Osteocyte (in vitro differentiated cells): Measurements from ENCODE around the gene MYRIP. TPM values are rescaled to one million over a fixed set of nuclear protein-coding genes. Genes with fewer than 3 reads are reported as not detected.

ENCODE experiments used
- DNase-seq: peaks from one replicate; pipeline ENCODE4 v3.0.0; 2021; ENCODE audit warnings: mixed read lengths; ENCODE audit not compliant: unreplicated experiment; ENCODE audit errors: extremely low spot score
- H3K27ac Mint-ChIP-seq: one replicate; pipeline ENCODE4 v1.8.0; 2021; ENCODE audit warnings: mild to moderate bottlenecking, mixed read lengths; ENCODE audit not compliant: unreplicated experiment
- H3K27me3 Mint-ChIP-seq: one replicate; pipeline ENCODE4 v1.8.0; 2021; ENCODE audit warnings: mixed read lengths; ENCODE audit not compliant: unreplicated experiment
- H3K36me3 Mint-ChIP-seq: one replicate; pipeline ENCODE4 v1.8.0; 2021; ENCODE audit warnings: mixed read lengths; ENCODE audit not compliant: unreplicated experiment
- H3K4me1 Mint-ChIP-seq: one replicate; pipeline ENCODE4 v1.8.0; 2021; ENCODE audit warnings: mixed read lengths; ENCODE audit not compliant: unreplicated experiment
- H3K4me3 Mint-ChIP-seq: one replicate; pipeline ENCODE4 v1.8.0; 2021; ENCODE audit warnings: mild to moderate bottlenecking, moderate library complexity, mixed read lengths; ENCODE audit not compliant: unreplicated experiment
- H3K9me3 Mint-ChIP-seq: one replicate; pipeline ENCODE4 v1.8.0; 2021; ENCODE audit warnings: mixed read lengths; ENCODE audit not compliant: unreplicated experiment
- total RNA-seq: library from RNA; stranded (reverse); gene quantifications from 2 replicates; pipeline ENCODE4 v1.2.1, GENCODE V29; 2021
- TF ChIP-seq, protein P1 (sequence below): fragments of 200-600 bp; sonication (generic); IDR thresholded peaks from 2 replicates; pipeline ENCODE4 v1.5.0; 2021; ENCODE audit warnings: antibody characterized with exemption, mild to moderate bottlenecking, moderate library complexity

MYRIP gene
- total RNA-seq, 1 donor from 2014 or later, result 0.62 TPM

DNA sequence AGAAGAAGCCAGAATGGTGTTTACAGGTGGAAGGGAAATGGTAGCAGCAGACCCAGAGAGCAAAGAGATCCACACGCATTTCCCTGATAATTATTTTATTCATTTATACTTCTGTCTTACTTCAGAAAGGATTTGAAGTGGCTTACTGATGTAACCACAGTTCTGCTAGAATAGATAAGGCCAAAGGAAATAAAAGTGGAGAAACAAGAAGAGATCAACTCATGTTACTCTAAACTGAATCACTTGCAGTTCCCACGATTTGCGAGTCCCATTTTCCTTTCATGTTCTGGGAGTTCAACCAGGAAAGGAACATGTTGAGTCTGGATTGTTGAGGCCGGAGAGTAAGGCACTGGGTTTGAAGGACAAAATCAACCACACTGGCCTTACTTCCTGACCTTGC is 151.8 kb downstream of the MYRIP start:
- no peak overlapping the region for H3K27ac Mint-ChIP-seq
- H3K36me3 Mint-ChIP-seq, result no peaks in the 10 kb centered on the region
- no peaks in the 10 kb centered on the region for H3K4me1 Mint-ChIP-seq
- H3K27me3 Mint-ChIP-seq, result no peaks in the 10 kb centered on the region
- H3K4me3 Mint-ChIP-seq, result no peak overlapping the region
- DNase-seq, result no peak
- peaks cover 6% of the 10 kb centered on the region for H3K9me3 Mint-ChIP-seq
- TF ChIP-seq, protein P1, sequence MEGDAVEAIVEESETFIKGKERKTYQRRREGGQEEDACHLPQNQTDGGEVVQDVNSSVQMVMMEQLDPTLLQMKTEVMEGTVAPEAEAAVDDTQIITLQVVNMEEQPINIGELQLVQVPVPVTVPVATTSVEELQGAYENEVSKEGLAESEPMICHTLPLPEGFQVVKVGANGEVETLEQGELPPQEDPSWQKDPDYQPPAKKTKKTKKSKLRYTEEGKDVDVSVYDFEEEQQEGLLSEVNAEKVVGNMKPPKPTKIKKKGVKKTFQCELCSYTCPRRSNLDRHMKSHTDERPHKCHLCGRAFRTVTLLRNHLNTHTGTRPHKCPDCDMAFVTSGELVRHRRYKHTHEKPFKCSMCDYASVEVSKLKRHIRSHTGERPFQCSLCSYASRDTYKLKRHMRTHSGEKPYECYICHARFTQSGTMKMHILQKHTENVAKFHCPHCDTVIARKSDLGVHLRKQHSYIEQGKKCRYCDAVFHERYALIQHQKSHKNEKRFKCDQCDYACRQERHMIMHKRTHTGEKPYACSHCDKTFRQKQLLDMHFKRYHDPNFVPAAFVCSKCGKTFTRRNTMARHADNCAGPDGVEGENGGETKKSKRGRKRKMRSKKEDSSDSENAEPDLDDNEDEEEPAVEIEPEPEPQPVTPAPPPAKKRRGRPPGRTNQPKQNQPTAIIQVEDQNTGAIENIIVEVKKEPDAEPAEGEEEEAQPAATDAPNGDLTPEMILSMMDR, result no peak

DNA sequence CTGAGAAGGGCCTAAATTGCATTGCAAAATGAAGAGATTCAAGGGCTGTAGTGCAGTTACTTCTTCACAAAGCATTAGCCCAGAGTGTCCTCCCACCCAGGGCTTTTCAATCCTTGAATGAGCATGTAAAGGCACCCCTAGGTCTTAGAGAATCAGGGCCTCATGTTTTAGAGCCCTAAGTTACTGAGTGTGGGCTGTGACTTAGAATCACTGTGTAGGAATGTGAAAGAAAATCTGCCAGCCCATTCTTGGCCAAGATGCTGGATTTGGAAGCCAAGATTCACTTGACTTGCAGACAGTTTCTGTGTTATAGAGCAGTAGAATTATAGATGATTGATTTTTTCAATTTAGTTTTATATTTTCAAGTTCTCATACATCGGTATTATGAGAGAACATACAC is 153.2 kb downstream of the MYRIP start:
- Mint-ChIP-seq H3K27me3 (no peaks in the 10 kb centered on the region), H3K4me1 (no peaks in the 10 kb centered on the region), H3K4me3 (no peak overlapping the region), H3K9me3 (no peaks in the 10 kb centered on the region), H3K36me3 (no peaks in the 10 kb centered on the region), H3K27ac (no peak overlapping the region)
- DNase-seq, result no peak
- TF ChIP-seq, protein P1, result no peak

DNA sequence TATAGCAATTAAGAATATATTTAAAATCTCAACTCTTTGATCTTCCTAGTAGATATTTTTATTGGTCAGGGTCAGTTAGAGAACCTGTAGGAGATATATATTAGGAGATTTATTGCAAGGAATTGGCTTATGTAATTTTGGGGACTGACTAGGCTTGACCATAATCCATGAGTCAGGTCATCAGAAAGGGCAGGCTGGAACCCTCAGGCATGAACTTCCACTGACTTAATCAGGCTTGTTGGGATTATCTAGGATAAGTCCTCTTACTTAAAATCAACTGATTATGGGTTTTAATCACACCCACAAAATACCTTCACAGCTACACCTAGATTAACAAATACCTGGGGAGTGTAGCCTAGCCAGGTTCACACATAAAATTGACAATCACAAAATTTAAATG is 156.1 kb downstream of the MYRIP start:
- Mint-ChIP-seq H3K4me1 (no peaks in the 10 kb centered on the region), H3K4me3 (no peak overlapping the region), H3K36me3 (no peaks in the 10 kb centered on the region), H3K9me3 (no peaks in the 10 kb centered on the region), H3K27ac (no peak overlapping the region), H3K27me3 (no peaks in the 10 kb centered on the region)
- TF ChIP-seq, protein P1, result no peak
- no peak for DNase-seq

DNA sequence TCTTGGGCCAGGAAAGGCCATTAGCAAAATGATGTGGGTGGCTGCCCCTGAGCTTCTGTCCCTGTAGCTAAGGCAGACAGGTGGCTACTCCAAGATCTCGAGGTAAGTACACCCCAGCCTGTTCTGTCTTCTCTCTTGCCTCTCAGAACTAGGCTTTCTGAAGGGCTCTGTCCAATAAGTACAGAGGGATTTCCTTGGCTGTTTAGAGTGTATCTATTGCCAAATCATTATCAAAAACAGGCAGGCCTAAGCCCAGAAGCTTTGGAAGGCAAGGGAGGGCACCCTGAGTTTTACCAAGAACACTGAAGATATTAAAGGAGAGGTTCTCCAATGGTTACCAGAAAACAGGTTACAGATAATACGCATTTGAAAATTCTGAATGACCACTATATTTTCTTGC is 156.6 kb downstream of the MYRIP start:
- Mint-ChIP-seq H3K36me3 (no peaks in the 10 kb centered on the region), H3K27me3 (no peaks in the 10 kb centered on the region), H3K4me1 (no peaks in the 10 kb centered on the region), H3K4me3 (no peak overlapping the region), H3K27ac (no peak overlapping the region), H3K9me3 (no peaks in the 10 kb centered on the region)
- TF ChIP-seq, protein P1, result no peak
- DNase-seq, result no peak

DNA sequence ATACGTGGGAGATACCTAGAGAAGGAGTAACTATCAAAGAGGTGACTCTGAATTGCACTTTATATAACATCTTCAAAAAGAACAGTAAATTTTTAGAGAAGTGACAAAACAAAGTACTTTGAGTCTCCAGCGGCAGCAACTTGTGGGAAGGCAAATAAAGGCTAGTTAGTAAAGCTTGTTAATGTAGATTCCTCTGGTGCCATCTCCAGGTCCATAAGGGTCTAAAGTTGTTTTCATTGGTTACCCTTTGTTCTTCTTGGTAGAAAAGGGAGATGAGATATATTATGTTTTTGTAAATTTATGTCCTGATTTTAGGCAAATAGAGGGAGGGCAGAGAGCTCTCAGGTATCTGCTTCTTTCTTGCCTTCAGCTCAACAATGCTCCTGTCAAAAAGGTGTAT is 161.6 kb downstream of the MYRIP start:
- DNase-seq, result no peak
- no peak overlapping the region for H3K27ac Mint-ChIP-seq
- TF ChIP-seq, protein P1, result no peak
- no peaks in the 10 kb centered on the region for H3K36me3 Mint-ChIP-seq
- no peaks in the 10 kb centered on the region for H3K4me1 Mint-ChIP-seq
- H3K4me3 Mint-ChIP-seq, result no peak overlapping the region
- H3K9me3 Mint-ChIP-seq, result peaks cover 10% of the 10 kb centered on the region
- H3K27me3 Mint-ChIP-seq, result peaks cover 4% of the 10 kb centered on the region
